Measurements from ENCODE around the gene RDH16. TPM values are rescaled to one million over a fixed set of nuclear protein-coding genes. Genes with fewer than 3 reads are reported as not detected.

The RDH16 gene
- total and polyA plus RNA-seq, 2 experiments from 2014 or later = 0.52 to 0.66 TPM

- no peak overlapping the region for H3K4me3 Mint-ChIP-seq
- Histone ChIP-seq H3K4me2 (no peak overlapping the region), H3K79me2 (replicated peaks; ENCODE audit: insufficient read depth) (no peaks in the 10 kb centered on the region), H4K20me1 (replicated peaks; ENCODE audit: insufficient read depth) (no peaks in the 10 kb centered on the region), H2AFZ (no peak overlapping the region), H3K36me3 (ENCODE audit: insufficient read depth) (no peaks in the 10 kb centered on the region), H3K4me1 (ENCODE audit: insufficient read depth) (no peaks in the 10 kb centered on the region), H3K4me3 (no peak overlapping the region), H3F3A (replicated peaks; ENCODE audit: low read depth) (no peaks in the 10 kb centered on the region), H3K9me2 (ENCODE audit: insufficient read depth) (no peaks in the 10 kb centered on the region), H3K27me3 (ENCODE audit: insufficient read depth) (no peaks in the 10 kb centered on the region), H3K27ac (ENCODE audit: low read depth) (no peak overlapping the region)
- H3K27me3 Mint-ChIP-seq (ENCODE audit: insufficient read depth, low read depth, poor library complexity) = peaks cover 6% of the 10 kb centered on the region
- H3K27ac Mint-ChIP-seq = no peak overlapping the region
- ATAC-seq (no peak), DNase-seq (ENCODE audit: low spot score) (no peak)
- peaks cover 14% of the 10 kb centered on the region for H3K36me3 Mint-ChIP-seq (ENCODE audit: low read depth)
- TF ChIP-seq POLR2AphosphoS5 (IDR thresholded peaks at IDR 0.05; ENCODE audit: low read depth) (no peak), ZNF114 (CRISPR knock-in tag; IDR thresholded peaks at IDR 0.05) (no peak), JUNB (IDR thresholded peaks at IDR 0.05; ENCODE audit: unreplicated experiment) (no peak), EZH2 (IDR thresholded peaks at IDR 0.05; ENCODE audit: low read depth, unreplicated experiment) (no peak), NANOG (IDR thresholded peaks at IDR 0.05; ENCODE audit: borderline replicate concordance) (no peak), REST (IDR thresholded peaks at IDR 0.05; ENCODE audit: unreplicated experiment) (no peak), EZH2phosphoT487 (IDR thresholded peaks at IDR 0.05; ENCODE audit: unreplicated experiment) (no peak), ETS1 (IDR thresholded peaks at IDR 0.05) (no peak), CREB1 (CRISPR knock-in tag; IDR thresholded peaks at IDR 0.05; ENCODE audit: low read depth) (no peak), ZNF331 (CRISPR knock-in tag; IDR thresholded peaks at IDR 0.05; ENCODE audit: low read depth) (no peak)
- TF ChIP-seq, protein P1, sequence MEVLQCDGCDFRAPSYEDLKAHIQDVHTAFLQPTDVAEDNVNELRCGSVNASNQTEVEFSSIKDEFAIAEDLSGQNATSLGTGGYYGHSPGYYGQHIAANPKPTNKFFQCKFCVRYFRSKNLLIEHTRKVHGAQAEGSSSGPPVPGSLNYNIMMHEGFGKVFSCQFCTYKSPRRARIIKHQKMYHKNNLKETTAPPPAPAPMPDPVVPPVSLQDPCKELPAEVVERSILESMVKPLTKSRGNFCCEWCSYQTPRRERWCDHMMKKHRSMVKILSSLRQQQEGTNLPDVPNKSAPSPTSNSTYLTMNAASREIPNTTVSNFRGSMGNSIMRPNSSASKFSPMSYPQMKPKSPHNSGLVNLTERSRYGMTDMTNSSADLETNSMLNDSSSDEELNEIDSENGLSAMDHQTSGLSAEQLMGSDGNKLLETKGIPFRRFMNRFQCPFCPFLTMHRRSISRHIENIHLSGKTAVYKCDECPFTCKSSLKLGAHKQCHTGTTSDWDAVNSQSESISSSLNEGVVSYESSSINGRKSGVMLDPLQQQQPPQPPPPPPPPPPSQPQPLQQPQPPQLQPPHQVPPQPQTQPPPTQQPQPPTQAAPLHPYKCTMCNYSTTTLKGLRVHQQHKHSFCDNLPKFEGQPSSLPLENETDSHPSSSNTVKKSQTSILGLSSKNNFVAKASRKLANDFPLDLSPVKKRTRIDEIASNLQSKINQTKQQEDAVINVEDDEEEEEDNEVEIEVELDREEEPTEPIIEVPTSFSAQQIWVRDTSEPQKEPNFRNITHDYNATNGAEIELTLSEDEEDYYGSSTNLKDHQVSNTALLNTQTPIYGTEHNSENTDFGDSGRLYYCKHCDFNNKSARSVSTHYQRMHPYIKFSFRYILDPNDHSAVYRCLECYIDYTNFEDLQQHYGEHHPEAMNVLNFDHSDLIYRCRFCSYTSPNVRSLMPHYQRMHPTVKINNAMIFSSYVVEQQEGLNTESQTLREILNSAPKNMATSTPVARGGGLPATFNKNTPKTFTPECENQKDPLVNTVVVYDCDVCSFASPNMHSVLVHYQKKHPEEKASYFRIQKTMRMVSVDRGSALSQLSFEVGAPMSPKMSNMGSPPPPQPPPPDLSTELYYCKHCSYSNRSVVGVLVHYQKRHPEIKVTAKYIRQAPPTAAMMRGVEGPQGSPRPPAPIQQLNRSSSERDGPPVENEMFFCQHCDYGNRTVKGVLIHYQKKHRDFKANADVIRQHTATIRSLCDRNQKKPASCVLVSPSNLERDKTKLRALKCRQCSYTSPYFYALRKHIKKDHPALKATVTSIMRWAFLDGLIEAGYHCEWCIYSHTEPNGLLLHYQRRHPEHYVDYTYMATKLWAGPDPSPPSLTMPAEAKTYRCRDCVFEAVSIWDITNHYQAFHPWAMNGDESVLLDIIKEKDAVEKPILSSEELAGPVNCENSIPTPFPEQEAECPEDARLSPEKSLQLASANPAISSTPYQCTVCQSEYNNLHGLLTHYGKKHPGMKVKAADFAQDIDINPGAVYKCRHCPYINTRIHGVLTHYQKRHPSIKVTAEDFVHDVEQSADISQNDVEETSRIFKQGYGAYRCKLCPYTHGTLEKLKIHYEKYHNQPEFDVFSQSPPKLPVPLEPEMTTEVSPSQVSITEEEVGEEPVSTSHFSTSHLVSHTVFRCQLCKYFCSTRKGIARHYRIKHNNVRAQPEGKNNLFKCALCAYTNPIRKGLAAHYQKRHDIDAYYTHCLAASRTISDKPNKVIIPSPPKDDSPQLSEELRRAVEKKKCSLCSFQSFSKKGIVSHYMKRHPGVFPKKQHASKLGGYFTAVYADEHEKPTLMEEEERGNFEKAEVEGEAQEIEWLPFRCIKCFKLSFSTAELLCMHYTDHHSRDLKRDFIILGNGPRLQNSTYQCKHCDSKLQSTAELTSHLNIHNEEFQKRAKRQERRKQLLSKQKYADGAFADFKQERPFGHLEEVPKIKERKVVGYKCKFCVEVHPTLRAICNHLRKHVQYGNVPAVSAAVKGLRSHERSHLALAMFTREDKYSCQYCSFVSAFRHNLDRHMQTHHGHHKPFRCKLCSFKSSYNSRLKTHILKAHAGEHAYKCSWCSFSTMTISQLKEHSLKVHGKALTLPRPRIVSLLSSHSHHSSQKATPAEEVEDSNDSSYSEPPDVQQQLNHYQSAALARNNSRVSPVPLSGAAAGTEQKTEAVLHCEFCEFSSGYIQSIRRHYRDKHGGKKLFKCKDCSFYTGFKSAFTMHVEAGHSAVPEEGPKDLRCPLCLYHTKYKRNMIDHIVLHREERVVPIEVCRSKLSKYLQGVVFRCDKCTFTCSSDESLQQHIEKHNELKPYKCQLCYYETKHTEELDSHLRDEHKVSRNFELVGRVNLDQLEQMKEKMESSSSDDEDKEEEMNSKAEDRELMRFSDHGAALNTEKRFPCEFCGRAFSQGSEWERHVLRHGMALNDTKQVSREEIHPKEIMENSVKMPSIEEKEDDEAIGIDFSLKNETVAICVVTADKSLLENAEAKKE (CRISPR knock-in tag; IDR thresholded peaks at IDR 0.05) = no peak
- TF ChIP-seq, protein P2, sequence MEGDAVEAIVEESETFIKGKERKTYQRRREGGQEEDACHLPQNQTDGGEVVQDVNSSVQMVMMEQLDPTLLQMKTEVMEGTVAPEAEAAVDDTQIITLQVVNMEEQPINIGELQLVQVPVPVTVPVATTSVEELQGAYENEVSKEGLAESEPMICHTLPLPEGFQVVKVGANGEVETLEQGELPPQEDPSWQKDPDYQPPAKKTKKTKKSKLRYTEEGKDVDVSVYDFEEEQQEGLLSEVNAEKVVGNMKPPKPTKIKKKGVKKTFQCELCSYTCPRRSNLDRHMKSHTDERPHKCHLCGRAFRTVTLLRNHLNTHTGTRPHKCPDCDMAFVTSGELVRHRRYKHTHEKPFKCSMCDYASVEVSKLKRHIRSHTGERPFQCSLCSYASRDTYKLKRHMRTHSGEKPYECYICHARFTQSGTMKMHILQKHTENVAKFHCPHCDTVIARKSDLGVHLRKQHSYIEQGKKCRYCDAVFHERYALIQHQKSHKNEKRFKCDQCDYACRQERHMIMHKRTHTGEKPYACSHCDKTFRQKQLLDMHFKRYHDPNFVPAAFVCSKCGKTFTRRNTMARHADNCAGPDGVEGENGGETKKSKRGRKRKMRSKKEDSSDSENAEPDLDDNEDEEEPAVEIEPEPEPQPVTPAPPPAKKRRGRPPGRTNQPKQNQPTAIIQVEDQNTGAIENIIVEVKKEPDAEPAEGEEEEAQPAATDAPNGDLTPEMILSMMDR (conservative IDR thresholded peaks at IDR 0.05; ENCODE audit: low read depth in 2 of 2) = no peak
- H3K9me3 Mint-ChIP-seq = peaks cover 71% of the 10 kb centered on the region
- no peaks in the 10 kb centered on the region for H3K4me1 Mint-ChIP-seq
Observed at GRCh38 chr12:56958422-56958821, 1.0 kb upstream of the RDH16 start.

Measured in GM23338 (cell line).